GM19240 (cell line): ENCODE results near the gene LCK.

ENCODE experiments used
- DNase-seq: peaks from one replicate; pipeline ENCODE4 v3.0.0; 2011; ENCODE audit warnings: low spot score; ENCODE audit not compliant: insufficient read length

The LCK gene

GRCh38 chr1:32318127-32318869 is 67.2 kb downstream of the LCK start:
- DNase-seq = no peak

- no peak for DNase-seq
These were observed 70.7 kb downstream of the LCK start for GRCh38 chr1:32321712-32322291.

GRCh38 chr1:32327204-32327603 is 76.1 kb downstream of the LCK start:
- no peak for DNase-seq

GRCh38 chr1:32329931-32330466 is 78.9 kb downstream of the LCK start:
- DNase-seq = no peak

DNA sequence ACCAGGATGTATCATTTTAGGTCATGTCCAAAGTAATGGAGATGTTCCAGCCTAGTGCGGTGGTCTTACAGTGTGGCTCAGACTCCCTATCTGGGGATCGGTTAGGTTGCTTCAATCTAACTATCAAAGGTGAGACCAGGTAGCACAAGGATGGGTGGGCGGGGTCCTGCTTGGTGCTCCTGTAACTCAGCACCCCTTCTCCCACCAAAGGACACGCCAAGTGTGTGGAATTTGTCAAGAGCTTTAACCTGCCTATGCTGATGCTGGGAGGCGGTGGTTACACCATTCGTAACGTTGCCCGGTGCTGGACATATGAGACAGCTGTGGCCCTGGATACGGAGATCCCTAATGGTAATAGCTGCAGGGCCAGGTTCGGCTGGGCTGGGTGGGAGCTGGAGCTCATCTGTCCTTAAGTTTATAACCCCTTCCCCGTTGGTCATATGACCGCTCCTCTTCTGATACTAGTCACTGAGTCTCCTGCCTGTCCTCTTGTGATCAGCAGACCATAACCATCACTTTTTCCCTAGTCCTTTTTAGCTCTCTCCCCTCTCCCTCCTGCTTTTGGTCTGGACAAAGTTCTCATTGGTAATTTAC is 79.6 kb downstream of the LCK start:
- DNase-seq = no peak

DNA sequence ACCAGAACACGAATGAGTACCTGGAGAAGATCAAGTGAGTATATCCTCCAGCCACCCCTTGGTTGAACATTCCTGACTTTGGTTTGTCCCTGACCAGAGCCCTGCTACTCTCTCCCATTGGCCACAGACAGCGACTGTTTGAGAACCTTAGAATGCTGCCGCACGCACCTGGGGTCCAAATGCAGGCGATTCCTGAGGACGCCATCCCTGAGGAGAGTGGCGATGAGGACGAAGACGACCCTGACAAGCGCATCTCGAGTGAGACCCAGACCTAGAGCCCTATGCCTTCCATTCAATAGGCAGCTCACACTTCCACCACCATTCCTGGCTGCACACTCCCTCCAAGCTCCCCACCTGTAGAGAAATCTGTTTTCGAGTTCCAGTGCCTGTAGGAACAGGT is 80.5 kb downstream of the LCK start:
- no peak for DNase-seq

DNA sequence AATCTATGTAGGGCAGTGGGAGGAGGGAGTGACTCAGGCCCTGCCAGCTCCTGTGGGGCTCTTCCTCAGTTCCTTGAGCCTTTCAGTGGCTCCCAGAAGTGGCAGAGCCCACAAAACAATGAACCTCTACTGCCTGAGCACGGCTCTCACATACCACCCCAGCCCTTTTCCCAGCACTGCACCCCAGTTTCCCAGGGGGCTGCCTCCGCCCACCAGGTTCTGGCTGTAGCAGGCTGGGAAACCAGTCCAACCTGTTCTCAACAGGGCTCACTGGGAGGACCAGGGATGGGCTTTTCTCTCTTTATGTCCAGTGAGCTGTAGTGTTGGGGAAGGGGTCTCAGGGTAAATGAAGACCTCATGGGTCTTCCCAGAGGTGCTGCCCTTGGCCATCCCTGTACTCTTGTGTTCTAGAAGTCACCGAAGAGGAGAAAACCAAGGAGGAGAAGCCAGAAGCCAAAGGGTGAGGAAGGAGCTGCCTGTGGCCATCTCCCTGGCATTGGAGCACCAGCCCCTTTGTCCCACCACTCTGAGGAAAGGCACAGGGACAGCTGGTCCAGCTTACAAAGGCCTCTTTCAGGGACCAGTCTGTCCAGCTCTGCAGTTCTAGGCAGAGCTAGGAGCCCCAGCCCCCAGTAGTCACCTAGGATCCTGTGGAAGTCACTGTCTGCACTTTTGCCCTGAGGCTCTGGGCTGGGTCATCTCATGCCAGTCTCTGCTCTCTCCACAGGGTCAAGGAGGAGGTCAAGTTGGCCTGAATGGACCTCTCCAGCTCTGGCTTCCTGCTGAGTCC is 81.4 kb downstream of the LCK start:
- no peak for DNase-seq

DNA sequence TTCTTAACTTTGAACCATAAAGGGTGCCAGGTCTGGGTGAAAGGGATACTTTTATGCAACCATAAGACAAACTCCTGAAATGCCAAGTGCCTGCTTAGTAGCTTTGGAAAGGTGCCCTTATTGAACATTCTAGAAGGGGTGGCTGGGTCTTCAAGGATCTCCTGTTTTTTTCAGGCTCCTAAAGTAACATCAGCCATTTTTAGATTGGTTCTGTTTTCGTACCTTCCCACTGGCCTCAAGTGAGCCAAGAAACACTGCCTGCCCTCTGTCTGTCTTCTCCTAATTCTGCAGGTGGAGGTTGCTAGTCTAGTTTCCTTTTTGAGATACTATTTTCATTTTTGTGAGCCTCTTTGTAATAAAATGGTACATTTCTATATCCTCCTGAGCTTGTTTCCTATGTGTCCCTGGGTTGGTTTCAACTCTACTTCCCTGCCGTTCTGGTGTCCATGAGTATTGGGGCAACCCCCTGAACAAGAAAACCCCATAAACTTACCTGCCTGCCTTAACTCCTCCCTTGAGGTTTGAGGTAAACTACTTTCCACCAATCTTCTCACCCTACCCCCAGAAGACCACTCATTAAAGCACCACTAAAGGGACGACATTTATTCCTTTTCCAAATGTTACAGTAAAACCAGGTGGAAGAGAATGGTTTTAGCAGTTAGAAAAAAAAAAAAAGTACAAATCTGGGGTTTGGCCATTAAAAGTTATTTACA is 82.3 kb downstream of the LCK start:
- DNase-seq = no peak

GRCh38 chr1:32334274-32334861 is 83.3 kb downstream of the LCK start:
- no peak for DNase-seq

DNA sequence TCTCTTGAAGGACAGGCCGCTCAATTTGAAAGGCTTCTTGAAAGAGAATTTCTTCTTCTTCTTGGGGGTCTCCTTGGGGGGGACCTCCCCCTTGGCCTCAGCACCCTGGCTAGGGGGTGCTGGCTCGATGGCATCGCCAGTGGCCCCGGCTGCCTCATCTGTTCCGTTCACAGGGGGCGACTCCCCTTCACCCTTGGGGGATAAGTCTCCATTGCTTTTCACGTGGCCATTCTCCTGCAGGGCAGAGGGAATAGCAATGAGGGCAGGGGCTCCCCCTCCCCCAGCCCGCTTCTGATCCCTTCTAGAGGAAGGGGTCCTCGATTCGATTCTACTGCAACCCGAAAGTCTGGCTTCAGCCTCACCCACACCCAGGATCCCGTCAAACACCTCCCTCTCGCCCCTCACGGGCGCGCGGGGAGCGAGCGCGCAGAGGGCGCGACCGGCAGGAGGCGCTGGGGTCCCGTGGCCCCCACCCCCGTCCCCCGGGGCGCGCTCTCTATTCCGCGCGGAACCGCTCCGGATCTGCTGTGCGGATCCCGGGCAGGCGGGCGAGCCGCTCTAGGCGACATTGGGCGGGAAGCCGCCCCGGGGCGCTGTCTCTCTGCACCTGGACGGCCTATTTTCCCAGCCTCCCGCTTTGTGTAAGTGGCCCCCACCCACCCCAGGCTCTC is 83.9 kb downstream of the LCK start:
- DNase-seq = no peak

- DNase-seq = no peak
These were observed 84.4 kb downstream of the LCK start for GRCh38 chr1:32335535-32335789.
